HEK293 (cell line): Measurements from ENCODE around the gene PDIA6.

Experiments used
- CTCF ChIP-seq: fragments of 450-650 bp; formaldehyde crosslinking; IDR thresholded peaks from 2 replicates; pipeline ENCODE4 v1.5.1; 2016; ENCODE audit warnings: missing biosample characterization, missing genetic modification characterization
- SP2 ChIP-seq: fragments of 450-650 bp; formaldehyde crosslinking; IDR thresholded peaks from 2 replicates; pipeline ENCODE4 v1.5.1; 2016; ENCODE audit warnings: missing biosample characterization, missing genetic modification characterization
- ZNF10 ChIP-seq: fragments of 450-650 bp; formaldehyde crosslinking; IDR thresholded peaks from 2 replicates; pipeline ENCODE4 v1.5.1; 2017; ENCODE audit warnings: missing biosample characterization, missing genetic modification characterization
- ZNF16 ChIP-seq: fragments of 450-650 bp; formaldehyde crosslinking; IDR thresholded peaks from 2 replicates; pipeline ENCODE4 v1.5.1; 2016; ENCODE audit warnings: low read depth, missing biosample characterization, missing genetic modification characterization
- ZNF184 ChIP-seq: fragments of 450-650 bp; IDR thresholded peaks from 2 replicates; pipeline ENCODE4 v1.5.1; 2018; ENCODE audit warnings: missing biosample characterization, mild to moderate bottlenecking, missing genetic modification characterization
- ZNF561 ChIP-seq: fragments of 450-650 bp; IDR thresholded peaks from 2 replicates; pipeline ENCODE4 v1.5.1; 2018; ENCODE audit warnings: missing biosample characterization, missing genetic modification characterization, borderline replicate concordance
- TF ChIP-seq, protein P1 (sequence below): fragments of 450-650 bp; formaldehyde crosslinking; IDR thresholded peaks from 2 replicates; pipeline ENCODE4 v1.5.1; 2016; ENCODE audit warnings: missing biosample characterization, missing genetic modification characterization, low read depth
- TF ChIP-seq, protein P2 (sequence below): fragments of 450-650 bp; formaldehyde crosslinking; IDR thresholded peaks from 2 replicates; pipeline ENCODE4 v1.5.1; 2017; ENCODE audit warnings: missing biosample characterization, mild to moderate bottlenecking, missing genetic modification characterization, moderate library complexity
- TF ChIP-seq, protein P3 (sequence below): sonication (generic); formaldehyde crosslinking; IDR thresholded peaks from 2 replicates; pipeline ENCODE4 v1.8.1; 2022; ENCODE audit warnings: mild to moderate bottlenecking, moderate library complexity, missing genetic modification reagents
- TF ChIP-seq, protein P4 (sequence below): fragments of 450-650 bp; formaldehyde crosslinking; IDR thresholded peaks from 2 replicates; pipeline ENCODE4 v1.5.1; 2016; ENCODE audit warnings: missing biosample characterization, missing genetic modification characterization

DNA sequence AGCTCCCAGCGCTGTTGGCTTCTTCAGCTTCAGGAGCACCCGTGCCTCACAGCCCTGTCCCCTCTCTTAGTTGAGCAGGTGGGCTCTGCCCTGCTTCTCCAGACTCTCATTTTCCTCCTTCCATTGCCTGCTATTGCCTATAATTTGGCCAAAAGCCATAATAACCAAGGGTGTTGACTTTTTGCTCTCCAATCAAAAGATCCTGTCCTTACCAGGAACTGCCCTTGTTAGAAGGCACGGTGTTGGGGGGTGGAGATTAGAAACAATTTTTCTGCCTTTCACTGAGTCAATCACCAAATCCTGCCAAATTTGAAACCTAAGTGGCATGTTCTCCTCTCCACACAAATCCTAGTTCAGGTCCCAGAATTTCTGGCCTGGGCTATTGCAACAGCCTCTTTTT, 16.7 kb upstream of the PDIA6 start:
- TF ChIP-seq, protein P1, sequence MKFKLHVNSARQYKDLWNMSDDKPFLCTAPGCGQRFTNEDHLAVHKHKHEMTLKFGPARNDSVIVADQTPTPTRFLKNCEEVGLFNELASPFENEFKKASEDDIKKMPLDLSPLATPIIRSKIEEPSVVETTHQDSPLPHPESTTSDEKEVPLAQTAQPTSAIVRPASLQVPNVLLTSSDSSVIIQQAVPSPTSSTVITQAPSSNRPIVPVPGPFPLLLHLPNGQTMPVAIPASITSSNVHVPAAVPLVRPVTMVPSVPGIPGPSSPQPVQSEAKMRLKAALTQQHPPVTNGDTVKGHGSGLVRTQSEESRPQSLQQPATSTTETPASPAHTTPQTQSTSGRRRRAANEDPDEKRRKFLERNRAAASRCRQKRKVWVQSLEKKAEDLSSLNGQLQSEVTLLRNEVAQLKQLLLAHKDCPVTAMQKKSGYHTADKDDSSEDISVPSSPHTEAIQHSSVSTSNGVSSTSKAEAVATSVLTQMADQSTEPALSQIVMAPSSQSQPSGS (tag by site-specific recombination) = no peak
- TF ChIP-seq, protein P2, sequence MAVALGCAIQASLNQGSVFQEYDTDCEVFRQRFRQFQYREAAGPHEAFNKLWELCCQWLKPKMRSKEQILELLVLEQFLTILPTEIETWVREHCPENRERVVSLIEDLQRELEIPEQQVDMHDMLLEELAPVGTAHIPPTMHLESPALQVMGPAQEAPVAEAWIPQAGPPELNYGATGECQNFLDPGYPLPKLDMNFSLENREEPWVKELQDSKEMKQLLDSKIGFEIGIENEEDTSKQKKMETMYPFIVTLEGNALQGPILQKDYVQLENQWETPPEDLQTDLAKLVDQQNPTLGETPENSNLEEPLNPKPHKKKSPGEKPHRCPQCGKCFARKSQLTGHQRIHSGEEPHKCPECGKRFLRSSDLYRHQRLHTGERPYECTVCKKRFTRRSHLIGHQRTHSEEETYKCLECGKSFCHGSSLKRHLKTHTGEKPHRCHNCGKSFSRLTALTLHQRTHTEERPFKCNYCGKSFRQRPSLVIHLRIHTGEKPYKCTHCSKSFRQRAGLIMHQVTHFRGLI (tag by site-specific recombination) = no peak
- TF ChIP-seq CTCF (tag by site-specific recombination) (no peak), ZNF10 (tag by site-specific recombination) (no peak), ZNF16 (no peak), SP2 (tag by site-specific recombination) (no peak), ZNF184 (tag by site-specific recombination) (no peak), ZNF561 (tag by site-specific recombination) (no peak)
- TF ChIP-seq, protein P3, sequence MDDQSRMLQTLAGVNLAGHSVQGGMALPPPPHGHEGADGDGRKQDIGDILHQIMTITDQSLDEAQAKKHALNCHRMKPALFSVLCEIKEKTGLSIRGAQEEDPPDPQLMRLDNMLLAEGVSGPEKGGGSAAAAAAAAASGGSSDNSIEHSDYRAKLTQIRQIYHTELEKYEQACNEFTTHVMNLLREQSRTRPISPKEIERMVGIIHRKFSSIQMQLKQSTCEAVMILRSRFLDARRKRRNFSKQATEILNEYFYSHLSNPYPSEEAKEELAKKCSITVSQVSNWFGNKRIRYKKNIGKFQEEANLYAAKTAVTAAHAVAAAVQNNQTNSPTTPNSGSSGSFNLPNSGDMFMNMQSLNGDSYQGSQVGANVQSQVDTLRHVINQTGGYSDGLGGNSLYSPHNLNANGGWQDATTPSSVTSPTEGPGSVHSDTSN = no peak
- TF ChIP-seq, protein P4, sequence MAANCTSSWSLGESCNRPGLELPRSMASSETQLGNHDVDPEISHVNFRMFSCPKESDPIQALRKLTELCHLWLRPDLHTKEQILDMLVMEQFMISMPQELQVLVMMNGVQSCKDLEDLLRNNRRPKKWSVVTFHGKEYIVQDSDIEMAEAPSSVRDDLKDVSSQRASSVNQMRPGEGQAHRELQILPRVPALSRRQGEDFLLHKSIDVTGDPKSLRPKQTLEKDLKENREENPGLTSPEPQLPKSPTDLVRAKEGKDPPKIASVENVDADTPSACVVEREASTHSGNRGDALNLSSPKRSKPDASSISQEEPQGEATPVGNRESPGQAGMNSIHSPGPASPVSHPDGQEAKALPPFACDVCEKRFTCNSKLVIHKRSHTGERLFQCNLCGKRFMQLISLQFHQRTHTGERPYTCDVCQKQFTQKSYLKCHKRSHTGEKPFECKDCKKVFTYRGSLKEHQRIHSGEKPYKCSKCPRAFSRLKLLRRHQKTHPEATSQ (tag by site-specific recombination) = no peak
